ENCODE measurements around the gene PPM1J. TPM values are rescaled to one million over a fixed set of nuclear protein-coding genes. Genes with fewer than 3 reads are reported as not detected.

The PPM1J gene, protein sequence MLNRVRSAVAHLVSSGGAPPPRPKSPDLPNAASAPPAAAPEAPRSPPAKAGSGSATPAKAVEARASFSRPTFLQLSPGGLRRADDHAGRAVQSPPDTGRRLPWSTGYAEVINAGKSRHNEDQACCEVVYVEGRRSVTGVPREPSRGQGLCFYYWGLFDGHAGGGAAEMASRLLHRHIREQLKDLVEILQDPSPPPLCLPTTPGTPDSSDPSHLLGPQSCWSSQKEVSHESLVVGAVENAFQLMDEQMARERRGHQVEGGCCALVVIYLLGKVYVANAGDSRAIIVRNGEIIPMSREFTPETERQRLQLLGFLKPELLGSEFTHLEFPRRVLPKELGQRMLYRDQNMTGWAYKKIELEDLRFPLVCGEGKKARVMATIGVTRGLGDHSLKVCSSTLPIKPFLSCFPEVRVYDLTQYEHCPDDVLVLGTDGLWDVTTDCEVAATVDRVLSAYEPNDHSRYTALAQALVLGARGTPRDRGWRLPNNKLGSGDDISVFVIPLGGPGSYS
- total RNA-seq (under 1 TPM; 0.15 to 0.77 (median 0.38) TPM), total RNA-seq (0 to 0.88 (median 0.20) reads per million in 29 experiments)
- 0.07 TPM for total RNA-seq (2013)

DNA sequence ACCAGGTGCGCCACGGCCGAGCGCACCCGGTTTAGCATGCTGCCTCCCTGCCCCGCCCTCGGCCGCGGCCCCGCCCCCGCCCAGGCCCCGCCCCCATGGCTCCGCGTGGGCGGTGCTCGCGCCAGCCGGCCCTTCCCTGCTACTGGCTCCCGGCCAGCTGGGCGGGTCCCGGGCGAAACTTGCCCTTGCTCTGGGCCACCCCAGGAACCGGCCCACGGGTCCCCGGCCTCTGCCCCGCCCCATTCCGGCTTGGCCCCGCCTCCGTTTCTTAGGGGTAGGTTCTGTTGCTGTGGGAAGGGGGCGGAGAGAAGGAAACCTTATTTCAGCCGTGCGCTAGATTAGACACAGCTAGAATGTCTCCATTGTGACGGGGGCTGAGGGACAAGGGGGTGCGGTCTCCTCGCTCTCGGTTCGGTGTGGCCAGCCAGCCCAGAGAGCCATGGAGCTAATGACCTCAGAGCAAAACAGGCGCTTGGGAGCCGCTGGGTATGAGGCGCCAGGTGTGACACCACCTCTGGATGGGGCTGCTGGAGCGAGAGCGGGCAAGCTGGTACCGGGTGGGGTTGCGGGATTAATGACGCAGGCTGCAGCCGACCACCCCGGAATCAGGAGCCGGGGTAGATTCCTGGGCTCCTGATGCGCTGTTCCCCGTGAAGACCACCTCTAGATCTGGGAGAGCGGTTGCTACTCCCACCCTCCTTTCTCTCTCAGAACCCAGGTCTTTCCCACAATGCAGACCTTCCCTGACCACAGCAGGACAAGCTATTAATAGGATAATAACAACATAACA, at the start of gene PPM1J:
Gene PPM1J (minus strand): TSS at position 69 of the 790 bp plus-strand sequence. CDS start 31 bp downstream, at position 38.
- Mint-ChIP-seq H3K36me3 (no peaks in the 10 kb centered on the region), H3K9me3 (no peaks in the 10 kb centered on the region), H3K27ac (peak within 1 kb of the TSS in 1 of 2 donors; percentile 34), H3K4me1 (peaks cover 19 to 31% (median 20%) of the 10 kb centered on the region in 3 donors), H3K27me3 (peaks cover 6 to 11% of the 10 kb centered on the region in 2 donors), H3K4me3 (peak within 1 kb of the TSS; percentile 84 to 87 (median 86))
- Histone ChIP-seq H3K4me3 (ENCODE audit: control insufficient read depth in 1 of 2, extremely low read depth in 1 of 2, low read length in 1 of 2) (peak within 1 kb of the TSS; percentile 55 to 83), H3K27me3 (replicated peaks in 1 of 2; ENCODE audit: control insufficient read depth in 2 of 2, extremely low read depth in 1 of 2, insufficient read depth in 2 of 2, low read length in 1 of 2) (peaks cover 2 to 47% of the 10 kb centered on the region in 2 experiments), H3K36me3 (ENCODE audit: control insufficient read depth in 2 of 2, extremely low read depth in 1 of 2, insufficient read depth in 1 of 2, low read length in 1 of 2) (no peaks in the 10 kb centered on the region), H3K27ac (ENCODE audit: low read length) (no peak within 1 kb of the TSS), H3K4me1 (ENCODE audit: control insufficient read depth in 1 of 2, extremely low read depth in 1 of 2, insufficient read depth in 2 of 2, low read length in 2 of 2) (peaks cover 6 to 31% of the 10 kb centered on the region in 2 experiments), H3K9me3 (no peaks in the 10 kb centered on the region)
- DNase-seq, result peak; percentile 72 to 98 (median 87)
- 0% methylated on average over 22 of the region's 51 CpGs for WGBS (ENCODE audit: insufficient coverage)
- ATAC-seq (replicated peaks in 1 of 4), result peak; percentile 83 to 85 (median 84)
- ChIA-PET CTCF (interaction anchor here (0.6 to 3.2 kb wide), 30 partner anchors 8 to 1232 kb away, joined by 3 to 22 read pairs (median 4); partner anchors contain the start of genes LRIG2 (in 2 of the 2), MOV10 (in 2 of the 2), CAPZA1 (in 1 of the 2) and HIPK1 (in 1 of the 2)), POLR2A (interaction anchor here (0.6 to 1.3 kb wide), 4 partner anchors 11 to 402 kb away, joined by 3 to 4 read pairs (median 3); no protein-coding TSS in a partner anchor)

DNA sequence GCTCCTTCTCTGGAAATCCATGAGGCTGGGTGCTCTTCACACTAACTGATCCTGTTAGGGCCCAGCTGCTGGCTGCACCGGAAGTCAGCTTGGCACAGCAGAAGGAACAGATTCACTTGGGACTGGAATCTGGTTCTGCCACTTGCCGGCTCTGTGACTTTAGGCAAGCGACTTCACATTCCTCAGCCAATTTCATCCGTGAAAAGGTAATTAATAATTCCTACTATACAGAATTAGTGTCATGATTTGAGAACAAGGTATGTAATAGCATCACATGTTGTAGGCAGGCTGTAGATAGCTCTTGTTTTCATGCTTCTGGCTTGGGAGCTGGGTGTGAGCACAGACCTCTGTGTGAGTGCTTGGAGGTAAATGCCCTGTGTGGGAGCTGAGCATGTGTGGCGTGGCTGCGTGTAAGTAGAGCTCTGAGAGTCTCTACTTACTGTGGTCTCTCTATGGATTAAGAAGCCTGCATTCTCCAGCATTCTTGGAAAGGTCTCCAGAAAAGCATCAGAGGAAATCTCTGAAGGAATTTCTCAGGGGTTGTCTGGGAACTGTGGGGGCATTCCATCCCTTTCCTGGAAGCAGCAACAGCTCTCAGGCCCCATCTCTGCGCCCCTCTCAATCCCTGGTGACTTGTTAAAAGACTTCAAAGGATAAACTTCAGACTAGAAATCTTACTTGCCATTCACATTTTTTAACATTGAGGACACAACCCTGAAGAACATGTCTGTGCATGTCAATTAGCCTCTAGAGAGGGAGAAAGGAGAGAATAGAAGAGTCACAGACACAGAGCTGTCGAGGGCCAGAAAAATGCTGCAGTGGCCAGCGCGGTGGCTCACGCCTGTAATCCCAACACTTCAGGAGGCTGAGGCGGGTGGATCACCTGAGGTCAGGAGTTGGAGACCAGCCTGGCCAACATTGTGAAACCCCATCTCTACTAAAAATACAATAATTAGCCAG, 47.7 kb upstream of the PPM1J start:
- ChIA-PET CTCF (no interaction called here), POLR2A (interaction anchor here in 1 of 2 donors (0.5 kb wide), 1 partner anchor 21 kb away, joined by 4 read pairs; no protein-coding TSS in a partner anchor)
- Histone ChIP-seq H3K4me1 (ENCODE audit: control insufficient read depth in 1 of 2, extremely low read depth in 1 of 2, insufficient read depth in 2 of 2, low read length in 2 of 2) (no peaks in the 10 kb centered on the region), H3K9me3 (no peaks in the 10 kb centered on the region), H3K27ac (ENCODE audit: low read length) (no peak overlapping the region), H3K27me3 (replicated peaks in 1 of 2; ENCODE audit: control insufficient read depth in 2 of 2, extremely low read depth in 1 of 2, insufficient read depth in 2 of 2, low read length in 1 of 2) (peaks cover 0 to 18% of the 10 kb centered on the region in 2 experiments), H3K36me3 (ENCODE audit: control insufficient read depth in 2 of 2, extremely low read depth in 1 of 2, insufficient read depth in 1 of 2, low read length in 1 of 2) (no peaks in the 10 kb centered on the region), H3K4me3 (ENCODE audit: control insufficient read depth in 1 of 2, extremely low read depth in 1 of 2, low read length in 1 of 2) (no peak overlapping the region)
- no peak for ATAC-seq (replicated peaks in 1 of 4)
- H3K4me3 Mint-ChIP-seq, result no peak overlapping the region
- H3K4me1 Mint-ChIP-seq, result peaks cover 0 to 3% (median 0%) of the 10 kb centered on the region in 3 donors
- no peaks in the 10 kb centered on the region for H3K36me3 Mint-ChIP-seq
- H3K27me3 Mint-ChIP-seq, result peaks cover 17 to 24% of the 10 kb centered on the region in 2 donors
- no peak overlapping the region for H3K27ac Mint-ChIP-seq
- WGBS (ENCODE audit: insufficient coverage), result 79% methylated on average over 6 of the region's 12 CpGs
- peaks cover 0 to 5% (median 2%) of the 10 kb centered on the region in 3 donors for H3K9me3 Mint-ChIP-seq
- no peak for DNase-seq

DNA sequence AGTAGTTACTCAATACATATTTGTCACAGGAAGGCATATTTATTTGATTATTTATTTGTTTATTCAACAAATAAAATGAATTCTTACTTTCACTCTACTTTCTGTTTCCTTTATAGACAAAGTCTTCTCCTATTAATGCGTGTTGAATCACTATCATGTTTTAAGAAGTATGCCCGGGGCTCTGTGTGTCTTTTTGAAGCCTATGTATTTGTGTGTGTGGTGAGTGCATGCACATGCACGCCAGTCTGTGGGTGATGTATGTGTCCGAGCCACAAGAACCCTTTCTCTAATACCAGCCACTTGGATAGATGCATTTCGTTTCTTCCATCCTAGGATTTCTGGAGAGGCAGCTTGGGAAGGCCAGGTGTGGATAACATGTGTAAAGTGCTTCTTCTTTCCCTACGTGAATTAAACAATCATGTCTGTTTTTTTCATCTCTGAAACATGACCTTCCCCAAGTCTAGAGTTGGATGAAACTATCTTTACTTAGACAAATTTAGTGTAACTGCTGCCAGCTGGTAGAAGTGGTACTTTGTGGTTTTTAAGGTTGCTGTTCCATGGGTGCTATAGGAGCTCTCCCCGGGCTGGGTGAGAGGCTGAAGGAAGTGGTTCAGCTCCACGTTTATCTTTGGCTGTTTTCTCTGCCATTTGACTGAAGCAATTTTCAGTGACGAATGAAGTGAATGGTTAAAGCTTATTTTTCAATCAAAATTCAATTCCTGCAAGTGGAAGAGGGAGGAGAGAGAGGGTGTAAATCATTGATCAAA, 46.8 kb upstream of the PPM1J start:
- Histone ChIP-seq H3K4me3 (ENCODE audit: control insufficient read depth in 1 of 2, extremely low read depth in 1 of 2, low read length in 1 of 2) (no peak overlapping the region), H3K27ac (ENCODE audit: low read length) (no peak overlapping the region), H3K27me3 (replicated peaks in 1 of 2; ENCODE audit: control insufficient read depth in 2 of 2, extremely low read depth in 1 of 2, insufficient read depth in 2 of 2, low read length in 1 of 2) (peaks cover 0 to 24% of the 10 kb centered on the region in 2 experiments), H3K36me3 (ENCODE audit: control insufficient read depth in 2 of 2, extremely low read depth in 1 of 2, insufficient read depth in 1 of 2, low read length in 1 of 2) (no peaks in the 10 kb centered on the region), H3K9me3 (no peaks in the 10 kb centered on the region), H3K4me1 (ENCODE audit: control insufficient read depth in 1 of 2, extremely low read depth in 1 of 2, insufficient read depth in 2 of 2, low read length in 2 of 2) (no peaks in the 10 kb centered on the region)
- Mint-ChIP-seq H3K9me3 (peaks cover 0 to 5% (median 2%) of the 10 kb centered on the region in 3 donors), H3K4me3 (no peak overlapping the region), H3K36me3 (no peaks in the 10 kb centered on the region), H3K4me1 (peaks cover 0 to 3% (median 0%) of the 10 kb centered on the region in 3 donors), H3K27me3 (peaks cover 17 to 32% of the 10 kb centered on the region in 2 donors), H3K27ac (no peak overlapping the region)
- ChIA-PET CTCF (no interaction called here), POLR2A (no interaction called here)
- no peak for ATAC-seq (replicated peaks in 1 of 4)
- no peak for DNase-seq
- 0% methylated on average over 1 of the region's 9 CpGs for WGBS (ENCODE audit: insufficient coverage)

DNA sequence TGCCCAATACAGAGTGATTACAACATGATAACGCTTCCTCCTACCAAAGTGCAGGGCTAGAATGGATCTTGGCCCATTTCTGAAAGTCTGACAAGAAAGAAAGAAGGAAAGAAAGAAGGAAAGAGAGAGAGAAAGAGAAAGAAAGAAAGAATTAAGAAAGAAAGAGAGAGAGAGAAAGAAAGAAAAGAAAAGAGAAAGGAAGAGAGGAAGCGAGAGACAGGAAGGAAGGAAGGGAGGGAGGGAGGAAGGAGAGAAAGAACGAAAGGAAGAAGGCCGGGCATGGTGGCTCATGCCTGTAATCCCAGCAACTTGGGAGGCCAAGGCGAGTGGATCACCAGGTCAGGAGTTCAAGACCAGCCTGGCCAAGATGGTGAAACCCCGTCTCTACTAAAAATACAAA, 44.1 kb upstream of the PPM1J start:
- Histone ChIP-seq H3K4me1 (ENCODE audit: control insufficient read depth in 1 of 2, extremely low read depth in 1 of 2, insufficient read depth in 2 of 2, low read length in 2 of 2) (no peaks in the 10 kb centered on the region), H3K27ac (ENCODE audit: low read length) (no peak overlapping the region), H3K27me3 (replicated peaks in 1 of 2; ENCODE audit: control insufficient read depth in 2 of 2, extremely low read depth in 1 of 2, insufficient read depth in 2 of 2, low read length in 1 of 2) (peaks cover 0 to 38% of the 10 kb centered on the region in 2 experiments), H3K36me3 (ENCODE audit: control insufficient read depth in 2 of 2, extremely low read depth in 1 of 2, insufficient read depth in 1 of 2, low read length in 1 of 2) (no peaks in the 10 kb centered on the region), H3K9me3 (no peaks in the 10 kb centered on the region), H3K4me3 (ENCODE audit: control insufficient read depth in 1 of 2, extremely low read depth in 1 of 2, low read length in 1 of 2) (no peak overlapping the region)
- CTCF ChIA-PET, result no interaction called here
- H3K27me3 Mint-ChIP-seq, result peaks cover 23 to 39% of the 10 kb centered on the region in 2 donors
- H3K4me1 Mint-ChIP-seq, result peaks cover 0 to 3% (median 0%) of the 10 kb centered on the region in 3 donors
- DNase-seq (no peak), ATAC-seq (replicated peaks in 1 of 4) (no peak)
- peak overlapping the region in 1 of 2 donors; percentile 5 for H3K27ac Mint-ChIP-seq
- no peak overlapping the region for H3K4me3 Mint-ChIP-seq
- 50% methylated on average over 1 of the region's 6 CpGs for WGBS (ENCODE audit: insufficient coverage)
- H3K36me3 Mint-ChIP-seq, result peaks cover 7% of the 10 kb centered on the region
- POLR2A ChIA-PET, result no interaction called here
- peaks cover 0 to 9% (median 7%) of the 10 kb centered on the region in 3 donors for H3K9me3 Mint-ChIP-seq

DNA sequence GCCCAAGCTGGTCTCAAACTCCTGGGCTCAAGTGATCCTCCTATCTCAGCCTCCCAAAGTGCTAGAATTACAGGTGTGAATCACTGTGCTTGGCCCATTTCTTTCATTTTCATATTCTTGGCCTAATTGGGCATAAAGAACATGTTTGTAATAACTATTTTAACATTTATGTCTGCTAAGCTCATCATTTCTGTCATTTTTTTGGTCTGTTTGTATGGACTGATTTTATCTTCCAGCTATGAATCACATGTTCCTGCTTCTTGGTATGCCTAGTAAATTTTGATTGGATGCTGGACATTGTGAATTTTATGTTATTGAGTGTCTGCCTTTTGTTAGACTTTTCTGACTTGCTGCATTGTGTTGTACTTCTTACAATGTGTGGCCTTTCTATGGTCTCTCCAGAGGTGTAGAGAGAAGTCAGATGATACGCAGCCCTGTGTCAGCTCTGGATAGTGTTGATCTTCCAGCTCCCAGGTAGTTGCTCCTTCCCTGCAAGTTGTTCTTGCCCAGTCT, 39.0 kb upstream of the PPM1J start:
- Mint-ChIP-seq H3K36me3 (peaks cover 8% of the 10 kb centered on the region), H3K27ac (no peak overlapping the region), H3K27me3 (peaks cover 35 to 52% of the 10 kb centered on the region in 2 donors), H3K9me3 (peaks cover 0 to 11% (median 10%) of the 10 kb centered on the region in 3 donors), H3K4me3 (no peak overlapping the region), H3K4me1 (no peaks in the 10 kb centered on the region)
- Histone ChIP-seq H3K4me3 (ENCODE audit: control insufficient read depth in 1 of 2, extremely low read depth in 1 of 2, low read length in 1 of 2) (no peak overlapping the region), H3K36me3 (ENCODE audit: control insufficient read depth in 2 of 2, extremely low read depth in 1 of 2, insufficient read depth in 1 of 2, low read length in 1 of 2) (no peaks in the 10 kb centered on the region), H3K9me3 (no peaks in the 10 kb centered on the region), H3K4me1 (ENCODE audit: control insufficient read depth in 1 of 2, extremely low read depth in 1 of 2, insufficient read depth in 2 of 2, low read length in 2 of 2) (no peaks in the 10 kb centered on the region), H3K27ac (ENCODE audit: low read length) (no peak overlapping the region), H3K27me3 (replicated peaks in 1 of 2; ENCODE audit: control insufficient read depth in 2 of 2, extremely low read depth in 1 of 2, insufficient read depth in 2 of 2, low read length in 1 of 2) (peaks cover 0 to 41% of the 10 kb centered on the region in 2 experiments)
- ATAC-seq (replicated peaks in 1 of 4) (no peak), DNase-seq (no peak)
- ChIA-PET CTCF (no interaction called here), POLR2A (no interaction called here)
- no CpG with 5 or more reads among the region's 1 CpG for whole genome bisulfite sequencing (ENCODE audit: insufficient coverage)
